Right atrium auricular region (tissue), 2 donors: ENCODE data around the gene CTSL. TPM values are rescaled to one million over a fixed set of nuclear protein-coding genes. Genes with fewer than 3 reads are reported as not detected.

ENCODE experiments used
- DNase-seq: peaks from one replicate; pipeline ENCODE4 v3.0.0-alpha.2; 2019; ENCODE audit warnings: low spot score
- H3K27ac ChIP-seq, 2 donors: fragments of 200-600 bp; sonication (generic); 1 replicate in 1 of 2; 2 replicates in 1 of 2; pipeline ENCODE4 v1.5.1; 2016 to 2019
- H3K27me3 ChIP-seq, 2 donors: fragments of 200-600 bp; sonication (generic); one replicate each; pipeline versions ENCODE4 v1.5.1 to v1.6.0; 2017 to 2019
- H3K36me3 ChIP-seq: fragments of 200-600 bp; sonication (generic); one replicate; pipeline ENCODE4 v1.5.1; 2016
- H3K4me1 ChIP-seq, 2 donors: fragments of 200-600 bp; sonication (generic); one replicate each; pipeline versions ENCODE4 v1.5.1 to v1.6.0; 2017 to 2019
- H3K4me3 ChIP-seq, 2 donors: fragments of 200-600 bp; sonication (generic); 1 replicate in 1 of 2; 2 replicates in 1 of 2; pipeline ENCODE4 v1.5.1; 2017 to 2019; ENCODE audit warnings: mild to moderate bottlenecking in 1 of 2, moderate library complexity in 1 of 2
- H3K9me3 ChIP-seq, 2 donors: fragments of 200-600 bp; sonication (generic); one replicate each; pipeline ENCODE4 v1.5.1; 2019
- CTCF ChIP-seq, 2 donors: fragments of 200-600 bp; sonication (generic); IDR thresholded peaks; one replicate each; pipeline ENCODE4 v1.5.1; 2019; ENCODE audit warnings: antibody characterized with exemption in 2 of 2
- total RNA-seq, 2 donors: library from RNA; depleted of rRNA; stranded (reverse); fragments of >200 nt; gene quantifications; one replicate each; pipeline ENCODE4 v1.1.0, GENCODE V29; 2016

The CTSL gene
- total RNA-seq, 2 donors from 2014 or later: 122 to 169 TPM

DNA sequence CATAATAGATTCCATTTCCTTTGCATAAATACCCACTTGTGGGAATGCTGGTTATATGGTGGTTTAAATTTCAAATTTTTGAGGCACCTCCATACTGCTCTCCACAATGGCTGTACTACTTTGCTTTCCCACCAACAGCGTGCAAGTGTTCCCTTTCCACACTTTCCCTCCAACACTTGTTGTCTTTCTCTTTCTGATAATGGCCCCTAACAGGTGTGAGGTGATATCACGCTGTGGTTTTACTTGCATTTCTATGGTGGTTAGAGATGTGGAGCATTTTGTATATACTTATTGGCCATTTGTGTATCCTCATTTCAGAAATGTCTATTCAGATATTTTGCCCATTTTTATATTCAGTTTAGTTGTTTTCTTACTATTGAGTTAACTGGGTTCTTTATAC lies 34.6 kb downstream of the CTSL start:
- no peak for DNase-seq
- no peaks in the 10 kb centered on the region for H3K27me3 ChIP-seq
- no peaks in the 10 kb centered on the region for H3K4me1 ChIP-seq
- no peaks in the 10 kb centered on the region for H3K36me3 ChIP-seq
- no peak overlapping the region for H3K27ac ChIP-seq
- H3K9me3 ChIP-seq: no peaks in the 10 kb centered on the region
- no peak for TF ChIP-seq CTCF (IDR thresholded peaks at IDR 0.05)
- no peak overlapping the region for H3K4me3 ChIP-seq

DNA sequence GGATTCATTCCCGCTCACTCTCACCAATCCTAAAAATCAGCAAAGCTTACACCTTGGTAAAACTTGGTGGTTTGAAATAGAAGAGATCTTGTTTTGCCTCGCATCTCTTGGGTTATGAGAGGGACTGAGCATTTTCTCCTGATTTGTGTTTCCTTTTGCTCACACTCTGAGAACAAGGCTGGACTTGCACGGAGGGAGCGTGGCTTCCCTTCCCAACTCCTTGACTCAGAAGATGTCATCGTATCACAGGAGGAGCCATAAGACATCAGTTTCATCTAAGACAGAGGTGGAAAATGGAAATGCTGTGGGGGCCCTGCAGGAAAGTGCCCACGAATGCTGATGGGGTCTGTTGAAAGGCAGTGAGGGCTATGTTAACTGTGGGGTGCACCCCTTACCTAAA lies 37.4 kb downstream of the CTSL start:
- no peak overlapping the region for H3K4me3 ChIP-seq
- H3K9me3 ChIP-seq: no peaks in the 10 kb centered on the region
- H3K36me3 ChIP-seq: no peaks in the 10 kb centered on the region
- no peak for TF ChIP-seq CTCF (IDR thresholded peaks at IDR 0.05)
- no peak overlapping the region for H3K27ac ChIP-seq
- no peaks in the 10 kb centered on the region for H3K4me1 ChIP-seq
- no peak for DNase-seq
- no peaks in the 10 kb centered on the region for H3K27me3 ChIP-seq

- Histone ChIP-seq H3K36me3 (no peaks in the 10 kb centered on the region), H3K9me3 (no peaks in the 10 kb centered on the region), H3K27ac (no peak overlapping the region), H3K4me3 (no peak overlapping the region), H3K27me3 (no peaks in the 10 kb centered on the region), H3K4me1 (no peaks in the 10 kb centered on the region)
- no peak for TF ChIP-seq CTCF (IDR thresholded peaks at IDR 0.05)
- no peak for DNase-seq
Observed at GRCh38 chr9:87765521-87765920, 39.6 kb downstream of the CTSL start.

GRCh38 chr9:87766697-87767096 lies 40.8 kb downstream of the CTSL start:
- Histone ChIP-seq H3K27ac (no peak overlapping the region), H3K36me3 (no peaks in the 10 kb centered on the region), H3K27me3 (no peaks in the 10 kb centered on the region), H3K4me1 (peaks cover 0 to 4% of the 10 kb centered on the region in 2 donors), H3K9me3 (no peaks in the 10 kb centered on the region), H3K4me3 (no peak overlapping the region)
- no peak for TF ChIP-seq CTCF (IDR thresholded peaks at IDR 0.05)
- DNase-seq: no peak

DNA sequence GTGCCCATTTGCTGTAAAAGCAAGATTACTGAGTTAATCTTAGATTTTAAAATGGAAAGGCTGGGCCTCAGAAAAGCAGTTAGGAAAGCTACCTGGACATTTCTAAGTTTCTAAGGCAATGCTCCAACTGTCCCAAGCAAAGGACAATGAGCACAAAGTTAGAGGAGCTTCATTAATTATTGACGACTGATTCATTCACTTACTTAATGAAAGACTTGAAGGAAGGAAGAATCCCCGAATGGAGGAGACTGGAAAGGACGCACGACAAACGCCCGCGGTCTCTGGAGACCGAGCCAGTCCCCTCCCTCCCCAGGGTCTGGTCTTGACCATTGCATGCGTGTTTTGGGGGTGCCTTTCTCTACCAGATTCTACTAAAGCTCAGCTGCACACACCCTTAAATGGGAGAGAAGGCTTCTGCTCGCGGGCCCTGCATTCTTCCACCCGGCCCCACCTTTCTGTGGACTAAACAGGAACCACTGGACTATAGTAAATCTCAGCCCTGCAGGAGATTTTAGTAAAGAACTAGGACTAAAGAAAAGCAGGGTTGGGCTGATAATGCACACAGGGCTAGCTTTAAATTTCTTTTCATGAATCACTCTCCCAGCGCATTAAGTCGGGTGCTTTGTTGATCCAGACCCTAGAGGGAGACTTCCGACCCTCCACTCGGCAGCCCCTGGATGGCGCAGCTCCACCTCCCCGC lies 44.8 kb downstream of the CTSL start:
- TF ChIP-seq CTCF (IDR thresholded peaks at IDR 0.05): no peak
- DNase-seq: no peak
- H3K27me3 ChIP-seq: no peaks in the 10 kb centered on the region
- H3K4me1 ChIP-seq: peaks cover 0 to 4% of the 10 kb centered on the region in 2 donors
- H3K9me3 ChIP-seq: no peaks in the 10 kb centered on the region
- no peak overlapping the region for H3K27ac ChIP-seq
- H3K4me3 ChIP-seq: peak overlapping the region in 1 of 2 donors; percentile 29
- no peaks in the 10 kb centered on the region for H3K36me3 ChIP-seq
